Retinal pigment epithelial cell (primary cell): Measurements from ENCODE around the gene PGAP3.

Source experiments
- DNase-seq: peaks from one replicate; pipeline ENCODE4 v3.0.0-alpha.2; 2010; ENCODE audit warnings: low read depth
- H3K4me3 ChIP-seq: 2 replicates; pipeline ENCODE4 v1.5.1; 2011; ENCODE audit warnings: mild to moderate bottlenecking, low read length, control low read depth, moderate library complexity
- TF ChIP-seq, protein P1 (sequence below): conservative IDR thresholded peaks from 2 replicates; pipeline ENCODE4 v1.5.1; 2011; ENCODE audit warnings: low read depth, low read length, control low read depth, inconsistent platforms

Gene PGAP3

DNA sequence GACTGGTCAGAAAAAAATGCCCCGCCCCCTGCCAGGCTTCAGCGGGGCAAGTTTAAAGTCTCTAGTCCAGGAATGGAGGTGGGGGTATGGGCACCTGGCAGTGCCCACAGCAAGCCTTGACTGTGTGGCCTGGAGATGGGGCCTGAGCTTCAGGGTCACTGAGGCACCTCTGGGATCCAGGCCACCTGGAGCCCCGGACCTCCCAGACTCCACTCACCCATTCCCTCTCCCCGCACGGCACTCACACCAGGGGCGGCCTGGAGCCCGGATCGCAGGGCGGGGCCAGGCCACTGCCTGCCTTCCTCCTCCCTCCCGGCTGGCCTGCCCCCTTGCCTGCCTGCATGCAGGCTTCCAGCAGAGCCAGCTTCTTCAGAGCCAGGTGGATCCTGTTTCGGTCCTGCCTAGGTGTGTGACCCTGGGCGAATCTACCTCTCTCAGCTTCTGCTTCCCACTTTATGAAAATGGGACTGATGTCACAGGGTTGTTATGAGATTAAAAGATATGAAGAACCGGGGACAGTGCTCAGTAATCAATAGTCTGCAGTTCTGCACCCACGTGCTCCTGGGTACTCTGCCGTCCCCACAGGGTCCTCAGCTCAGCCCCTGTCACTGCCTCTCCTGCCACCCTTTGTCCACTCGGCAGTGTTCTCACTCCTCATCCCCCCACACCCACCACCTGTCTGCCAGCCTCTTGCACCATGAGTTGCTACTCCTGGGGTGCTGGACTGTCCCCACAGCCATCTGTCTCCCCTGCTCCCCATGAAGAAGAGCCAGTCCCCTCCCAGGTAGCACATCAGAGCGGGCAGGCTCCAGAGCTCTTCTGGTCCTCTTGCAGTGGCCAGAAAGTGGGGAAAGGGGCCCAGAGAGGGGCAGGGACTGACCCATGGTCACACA is 23.9 kb downstream of the PGAP3 start:
- H3K4me3 ChIP-seq: no peak overlapping the region
- DNase-seq: no peak
- TF ChIP-seq, protein P1, sequence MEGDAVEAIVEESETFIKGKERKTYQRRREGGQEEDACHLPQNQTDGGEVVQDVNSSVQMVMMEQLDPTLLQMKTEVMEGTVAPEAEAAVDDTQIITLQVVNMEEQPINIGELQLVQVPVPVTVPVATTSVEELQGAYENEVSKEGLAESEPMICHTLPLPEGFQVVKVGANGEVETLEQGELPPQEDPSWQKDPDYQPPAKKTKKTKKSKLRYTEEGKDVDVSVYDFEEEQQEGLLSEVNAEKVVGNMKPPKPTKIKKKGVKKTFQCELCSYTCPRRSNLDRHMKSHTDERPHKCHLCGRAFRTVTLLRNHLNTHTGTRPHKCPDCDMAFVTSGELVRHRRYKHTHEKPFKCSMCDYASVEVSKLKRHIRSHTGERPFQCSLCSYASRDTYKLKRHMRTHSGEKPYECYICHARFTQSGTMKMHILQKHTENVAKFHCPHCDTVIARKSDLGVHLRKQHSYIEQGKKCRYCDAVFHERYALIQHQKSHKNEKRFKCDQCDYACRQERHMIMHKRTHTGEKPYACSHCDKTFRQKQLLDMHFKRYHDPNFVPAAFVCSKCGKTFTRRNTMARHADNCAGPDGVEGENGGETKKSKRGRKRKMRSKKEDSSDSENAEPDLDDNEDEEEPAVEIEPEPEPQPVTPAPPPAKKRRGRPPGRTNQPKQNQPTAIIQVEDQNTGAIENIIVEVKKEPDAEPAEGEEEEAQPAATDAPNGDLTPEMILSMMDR: no peak

DNA sequence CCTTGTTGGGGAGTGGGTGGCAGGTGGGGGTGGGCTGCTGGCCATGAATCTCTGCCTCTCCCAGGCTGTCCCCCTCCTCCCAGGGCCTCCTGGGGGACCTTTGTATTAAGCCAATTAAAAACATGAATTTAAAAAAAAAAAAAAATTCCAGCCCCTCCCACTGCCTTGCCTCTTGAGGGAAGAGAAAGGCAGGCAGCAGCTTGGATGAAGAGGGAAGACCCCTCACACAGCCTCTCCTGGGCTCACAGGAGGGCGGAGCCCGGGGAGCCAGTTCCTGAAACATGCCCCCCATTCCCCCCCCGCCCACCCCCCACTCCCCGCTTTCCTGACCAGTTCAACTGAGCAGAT is 24.5 kb downstream of the PGAP3 start:
- H3K4me3 ChIP-seq: no peak overlapping the region
- no peak for DNase-seq
- TF ChIP-seq, protein P1: no peak

DNA sequence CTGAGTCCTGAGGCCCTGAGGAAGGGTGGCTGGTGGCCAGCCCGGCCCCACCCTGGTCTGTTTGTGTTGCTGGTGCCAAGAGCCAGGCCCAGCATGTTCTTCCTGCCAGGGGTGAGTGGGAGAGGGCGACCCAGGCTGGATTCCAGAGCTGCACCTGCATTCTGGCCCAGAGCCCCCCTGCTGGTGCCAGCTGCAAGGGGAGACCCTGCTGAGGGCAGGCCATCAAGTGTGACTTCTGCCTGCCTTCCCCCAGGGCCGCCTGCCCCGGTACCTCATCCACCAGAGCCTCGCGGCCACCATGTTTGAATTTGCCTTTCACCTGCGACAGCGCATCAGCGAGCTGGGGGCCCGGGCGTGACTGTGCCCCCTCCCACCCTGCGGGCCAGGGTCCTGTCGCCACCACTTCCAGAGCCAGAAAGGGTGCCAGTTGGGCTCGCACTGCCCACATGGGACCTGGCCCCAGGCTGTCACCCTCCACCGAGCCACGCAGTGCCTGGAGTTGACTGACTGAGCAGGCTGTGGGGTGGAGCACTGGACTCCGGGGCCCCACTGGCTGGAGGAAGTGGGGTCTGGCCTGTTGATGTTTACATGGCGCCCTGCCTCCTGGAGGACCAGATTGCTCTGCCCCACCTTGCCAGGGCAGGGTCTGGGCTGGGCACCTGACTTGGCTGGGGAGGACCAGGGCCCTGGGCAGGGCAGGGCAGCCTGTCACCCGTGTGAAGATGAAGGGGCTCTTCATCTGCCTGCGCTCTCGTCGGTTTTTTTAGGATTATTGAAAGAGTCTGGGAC is 25.1 kb downstream of the PGAP3 start:
- no peak overlapping the region for H3K4me3 ChIP-seq
- TF ChIP-seq, protein P1: no peak
- DNase-seq: no peak

DNA sequence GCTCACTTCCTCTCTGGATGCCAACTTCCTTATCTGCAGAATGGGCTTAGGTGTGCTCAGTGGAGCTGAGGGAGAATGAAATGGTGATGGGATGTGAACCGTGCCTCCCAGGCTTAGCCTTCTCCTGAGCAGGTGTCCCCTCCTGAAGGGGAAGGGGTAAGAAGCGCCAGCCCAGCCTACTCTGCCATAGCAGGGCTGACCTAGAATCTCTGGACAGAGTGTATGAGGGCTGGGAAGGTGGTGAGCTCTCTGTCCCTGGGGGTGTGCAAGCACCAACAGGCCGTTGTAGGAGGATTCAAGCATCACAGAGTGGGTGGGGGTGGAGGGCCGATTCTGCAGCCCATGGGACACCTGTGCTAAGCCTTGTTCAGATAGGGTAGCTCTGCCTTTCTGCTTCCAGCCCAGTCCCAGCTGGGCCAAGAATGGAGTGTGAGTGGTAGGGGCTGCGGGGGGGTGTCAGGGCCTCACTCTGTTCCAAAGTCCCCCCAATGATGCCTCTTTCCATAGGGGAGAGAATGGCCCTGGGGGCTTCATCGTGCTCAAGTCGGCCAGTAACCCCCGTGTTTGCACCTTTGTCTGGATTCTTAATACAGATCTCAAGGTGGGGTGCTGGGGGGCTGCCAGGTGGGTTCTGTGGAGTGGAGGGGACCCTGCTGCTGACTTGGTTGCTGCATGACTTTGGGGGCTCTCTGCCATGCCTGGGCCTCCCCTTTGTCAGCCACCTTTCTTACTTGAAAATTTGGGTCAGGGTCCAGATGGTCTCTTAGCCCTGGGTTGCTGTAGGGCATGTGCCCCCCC is 25.9 kb downstream of the PGAP3 start:
- H3K4me3 ChIP-seq: no peak overlapping the region
- no peak for DNase-seq
- TF ChIP-seq, protein P1: no peak

DNA sequence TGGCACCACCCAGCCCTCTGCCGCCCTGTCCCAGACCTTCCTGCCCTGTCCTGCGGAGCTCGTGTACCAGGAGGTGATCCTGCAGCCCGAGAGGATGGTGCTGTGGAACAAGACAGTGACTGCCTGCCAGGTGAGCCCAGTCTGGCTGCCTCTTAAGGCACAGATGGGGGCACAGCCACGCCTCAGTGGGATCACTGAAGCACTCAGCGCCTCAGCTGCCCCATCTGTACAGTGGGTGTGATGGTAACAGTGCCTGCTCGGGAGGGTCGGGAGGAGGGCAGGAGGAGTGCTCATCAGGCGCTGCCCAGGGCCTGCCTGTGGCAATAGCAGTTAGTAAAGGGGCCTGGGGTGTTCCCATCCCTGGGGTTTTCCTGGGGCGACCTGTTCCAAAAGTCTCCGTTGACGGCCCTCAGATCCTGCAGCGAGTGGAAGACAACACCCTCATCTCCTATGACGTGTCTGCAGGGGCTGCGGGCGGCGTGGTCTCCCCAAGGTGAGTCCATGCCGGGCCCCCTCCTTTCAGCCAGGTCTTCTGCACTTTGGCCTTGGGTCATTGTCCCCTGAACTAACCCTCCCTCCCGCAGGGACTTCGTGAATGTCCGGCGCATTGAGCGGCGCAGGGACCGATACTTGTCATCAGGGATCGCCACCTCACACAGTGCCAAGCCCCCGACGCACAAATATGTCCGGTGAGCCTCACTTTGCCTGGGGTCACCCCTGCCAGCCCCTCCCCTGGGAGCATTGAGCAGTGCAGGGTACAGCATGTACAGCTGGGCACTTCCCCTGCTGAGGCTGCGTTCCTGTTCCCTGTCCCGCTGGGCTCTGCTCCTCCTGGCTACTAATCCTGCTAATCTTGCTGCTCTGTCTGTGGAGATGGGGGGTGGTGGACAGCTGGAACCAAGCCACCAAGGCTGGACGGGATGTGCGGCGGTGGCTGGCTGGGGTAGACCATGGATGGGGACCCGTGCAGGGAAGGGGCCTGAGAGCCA is 27.2 kb downstream of the PGAP3 start:
- TF ChIP-seq, protein P1: no peak
- no peak for DNase-seq

DNA sequence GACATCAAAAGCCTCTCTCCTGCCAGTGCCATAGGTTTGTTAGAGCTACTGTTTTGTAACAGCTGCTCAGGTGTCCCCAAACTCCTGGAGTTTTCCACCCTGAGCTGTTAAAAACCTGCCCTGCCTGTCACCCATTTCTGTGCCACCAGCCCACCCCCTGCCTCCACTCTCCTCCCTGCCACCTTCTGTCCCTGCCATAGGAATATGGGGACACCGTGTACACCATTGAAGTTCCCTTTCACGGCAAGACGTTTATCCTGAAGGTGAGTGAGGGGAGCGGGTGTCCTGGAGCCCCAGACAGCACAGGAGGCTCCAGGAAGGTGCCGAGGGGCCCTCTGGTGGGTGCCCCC is 27.9 kb downstream of the PGAP3 start:
- TF ChIP-seq, protein P1: no peak
- no peak overlapping the region for H3K4me3 ChIP-seq
- no peak for DNase-seq

More for the DNA sequence above, 27.2 kb downstream of the PGAP3 start:
- H3K4me3 ChIP-seq: no peak overlapping the region
